NCI-H82 (cell line): ENCODE results near the gene GNG7.
A peak's percentile ranks its signal among the peaks of the same experiment; 100 is the strongest.
"Not testable (repeated sequence)": the region's sequence is repeated elsewhere in the genome, so short reads cannot be mapped to it uniquely, and the experiment has no call there.

Source experiments
- DNase-seq: peaks from one replicate; lab custom pipeline; 2025; lab: John Stamatoyannopoulos, UW

The GNG7 gene

DNA sequence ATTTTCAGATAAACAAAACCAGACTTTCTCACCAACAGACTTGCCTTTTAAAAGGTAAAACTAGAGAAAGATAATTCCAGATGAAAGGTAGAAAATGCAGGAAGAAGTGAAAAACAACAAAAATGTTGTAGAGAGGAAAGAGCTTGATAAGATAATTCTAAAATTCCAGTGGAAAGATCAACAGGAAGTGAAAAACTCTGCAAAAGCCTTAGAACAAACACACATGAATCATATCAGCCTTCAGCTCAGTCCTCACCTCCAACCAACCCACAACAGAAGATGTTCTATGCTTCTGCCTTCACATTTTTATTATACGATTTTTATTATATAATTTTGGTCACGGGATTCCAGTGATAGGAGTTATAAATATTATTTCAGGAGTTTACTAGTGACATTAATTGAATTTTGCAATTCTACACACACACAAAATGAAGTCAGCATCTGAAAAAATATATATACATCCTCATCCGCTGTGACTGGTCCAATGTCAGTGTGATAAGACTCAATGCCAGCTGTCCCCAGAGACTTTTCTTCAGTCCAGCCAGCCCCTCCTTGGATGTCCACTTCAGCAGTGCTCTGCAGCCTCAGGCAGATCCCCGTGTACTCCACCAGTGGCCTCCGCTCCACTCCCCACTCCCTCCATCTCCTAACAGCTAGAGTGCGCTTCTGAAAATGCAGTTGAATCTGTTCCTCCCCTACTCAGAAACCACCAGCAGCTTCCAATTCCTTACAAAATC is 168.6 kb downstream of the GNG7 start:
- no peak for DNase-seq

GRCh38 chr19:2533072-2533425 is 169.4 kb downstream of the GNG7 start:
- no peak for DNase-seq

DNA sequence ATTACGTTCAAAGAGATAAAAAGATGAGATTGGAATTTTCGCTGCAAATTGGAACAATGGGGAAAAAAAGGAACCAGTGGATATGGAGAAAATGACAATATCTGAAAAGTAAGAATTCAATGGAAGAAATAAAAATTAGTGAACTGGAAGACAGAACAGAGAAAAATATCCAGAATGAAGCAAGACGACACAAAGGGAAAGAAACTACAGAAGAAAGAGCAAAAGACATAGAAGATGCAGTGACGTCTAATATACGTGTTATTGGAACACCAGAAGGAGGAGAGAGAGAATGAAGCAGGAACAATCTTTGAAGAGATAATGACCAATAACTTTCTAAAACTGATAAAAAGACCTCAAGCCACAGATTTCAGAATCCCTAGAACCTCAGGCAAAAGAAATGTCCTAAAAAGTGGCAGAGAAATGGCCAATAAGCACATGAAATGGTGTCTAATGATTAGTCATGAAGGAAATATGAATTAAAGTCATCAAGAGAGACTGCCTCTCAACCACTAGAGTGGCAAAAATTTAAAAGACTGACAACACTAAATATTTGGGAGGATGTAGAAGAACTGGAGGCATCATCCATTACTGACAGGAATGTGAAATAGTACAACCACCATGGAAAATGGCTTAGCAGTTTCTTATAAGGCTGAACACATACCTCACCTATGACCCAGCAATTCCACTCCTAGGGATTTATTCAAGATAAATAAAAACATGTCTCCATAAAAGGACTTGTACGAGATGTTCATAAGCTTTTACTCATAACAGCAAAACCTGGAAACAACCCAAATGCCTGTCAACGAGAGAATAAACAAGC is 170.0 kb downstream of the GNG7 start:
- no peak for DNase-seq

GRCh38 chr19:2529942-2530341 is 172.6 kb downstream of the GNG7 start:
- not testable (repeated sequence) for DNase-seq

DNA sequence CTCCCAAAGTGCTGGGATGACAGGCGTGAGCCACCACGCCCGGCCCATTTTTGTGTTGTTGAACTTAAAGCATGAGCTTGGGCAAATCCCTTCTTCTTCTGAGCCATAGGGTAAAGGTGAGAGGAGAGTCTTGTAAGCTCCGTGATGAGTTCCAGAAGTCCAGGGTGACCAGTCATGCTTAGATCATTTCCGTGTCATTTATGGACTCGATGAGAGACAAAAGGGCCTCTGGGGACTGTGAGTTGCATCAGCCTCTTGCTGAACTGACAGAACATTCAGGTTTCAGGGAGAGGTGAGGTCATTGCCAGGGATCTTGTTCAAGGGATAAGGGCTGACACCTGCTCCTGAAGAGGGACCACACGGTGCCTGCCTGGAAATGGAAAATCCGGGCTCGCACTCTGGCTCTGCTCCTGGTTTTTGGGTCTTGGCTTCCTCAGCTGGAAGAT is 173.0 kb downstream of the GNG7 start:
- no peak for DNase-seq

- no peak for DNase-seq
Measured at GRCh38 chr19:2528675-2529101, 173.8 kb downstream of the GNG7 start.

- DNase-seq = no peak
Measured at GRCh38 chr19:2527686-2528085, 174.8 kb downstream of the GNG7 start.

DNA sequence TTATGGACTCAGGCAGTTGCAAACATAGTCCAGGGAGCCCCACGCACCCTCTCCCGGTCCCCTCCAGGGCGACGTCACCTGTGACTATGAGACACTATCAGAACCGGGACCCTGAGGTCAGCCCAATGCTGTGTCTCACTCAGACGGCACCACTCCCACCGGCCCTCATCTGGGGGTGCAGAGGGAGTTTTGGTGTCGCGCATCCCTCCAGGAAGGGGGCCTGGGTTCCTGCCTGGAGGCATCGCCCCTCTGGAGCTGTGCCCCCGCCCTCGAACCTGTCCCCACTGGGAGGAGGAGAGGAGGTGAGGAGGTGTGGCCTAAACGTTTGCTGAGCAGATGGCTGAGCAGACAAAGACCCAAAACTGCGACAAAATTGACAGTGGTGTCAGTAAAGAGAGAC is 175.3 kb downstream of the GNG7 start:
- no peak for DNase-seq

GRCh38 chr19:2524840-2525723 is 177.4 kb downstream of the GNG7 start:
- DNase-seq = peak; percentile 11

GRCh38 chr19:2524361-2524839 is 178.1 kb downstream of the GNG7 start:
- DNase-seq = no peak

GRCh38 chr19:2523630-2524311 is 178.7 kb downstream of the GNG7 start:
- DNase-seq = no peak

DNA sequence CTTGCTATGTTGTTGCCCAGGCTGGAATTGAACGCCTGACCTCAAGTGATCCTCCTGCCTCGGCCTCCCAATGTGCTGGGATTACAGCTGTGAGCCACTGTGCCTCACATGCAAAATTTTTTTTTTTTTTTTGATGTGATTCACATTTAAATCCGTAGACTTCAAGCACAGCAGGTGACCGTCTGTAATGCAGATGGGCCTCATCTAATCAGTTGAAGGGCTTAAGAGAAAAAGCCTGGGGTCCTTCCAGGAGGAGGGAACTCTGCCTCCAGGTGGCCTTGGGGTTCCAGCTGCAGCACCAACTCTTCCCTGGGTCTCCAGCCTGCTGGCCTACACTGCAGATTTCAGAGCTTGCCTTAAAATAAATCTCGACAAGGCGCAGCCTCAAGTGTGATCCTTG is 183.0 kb downstream of the GNG7 start:
- DNase-seq = no peak

GRCh38 chr19:2518856-2519255 is 183.6 kb downstream of the GNG7 start:
- DNase-seq = not testable (repeated sequence)

DNA sequence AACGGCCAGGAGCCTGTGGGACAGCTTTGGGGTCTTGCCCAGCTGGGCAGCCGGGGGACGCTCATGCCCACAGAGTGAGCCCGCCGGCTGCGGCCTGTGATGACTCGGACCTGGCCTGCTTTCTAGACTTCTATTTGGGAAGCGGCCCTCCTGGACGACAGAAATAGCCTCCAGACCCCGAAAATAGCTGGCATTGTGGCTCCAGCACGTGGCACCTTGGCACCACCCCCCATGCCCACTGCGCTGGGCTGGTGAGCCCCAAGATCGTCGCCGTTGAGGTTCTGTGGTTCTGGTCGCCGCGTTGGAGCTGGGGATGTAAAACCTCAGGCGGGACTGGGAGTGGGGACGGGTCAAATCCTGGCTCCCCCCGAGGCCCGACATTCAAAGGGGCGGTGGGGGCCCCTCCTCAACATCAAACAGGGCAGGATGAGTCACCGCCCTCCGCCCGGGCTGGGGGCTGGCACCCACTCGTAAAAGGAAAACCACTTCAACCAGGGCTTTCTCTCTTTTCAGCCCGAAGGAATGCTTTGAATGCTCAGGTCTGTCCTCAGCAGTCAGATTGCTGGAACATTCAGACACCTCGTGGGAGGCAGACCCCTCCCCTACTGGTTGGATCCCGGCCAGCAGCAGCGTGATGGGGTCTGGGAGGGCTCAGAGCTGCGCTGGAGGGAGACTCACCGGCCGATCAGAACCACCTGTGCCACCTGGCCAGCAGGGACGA is 184.5 kb downstream of the GNG7 start:
- no peak for DNase-seq

GRCh38 chr19:2516727-2517126 is 185.8 kb downstream of the GNG7 start:
- DNase-seq = no peak

- DNase-seq = no peak
Measured at GRCh38 chr19:2514981-2515518, 187.4 kb downstream of the GNG7 start.

DNA sequence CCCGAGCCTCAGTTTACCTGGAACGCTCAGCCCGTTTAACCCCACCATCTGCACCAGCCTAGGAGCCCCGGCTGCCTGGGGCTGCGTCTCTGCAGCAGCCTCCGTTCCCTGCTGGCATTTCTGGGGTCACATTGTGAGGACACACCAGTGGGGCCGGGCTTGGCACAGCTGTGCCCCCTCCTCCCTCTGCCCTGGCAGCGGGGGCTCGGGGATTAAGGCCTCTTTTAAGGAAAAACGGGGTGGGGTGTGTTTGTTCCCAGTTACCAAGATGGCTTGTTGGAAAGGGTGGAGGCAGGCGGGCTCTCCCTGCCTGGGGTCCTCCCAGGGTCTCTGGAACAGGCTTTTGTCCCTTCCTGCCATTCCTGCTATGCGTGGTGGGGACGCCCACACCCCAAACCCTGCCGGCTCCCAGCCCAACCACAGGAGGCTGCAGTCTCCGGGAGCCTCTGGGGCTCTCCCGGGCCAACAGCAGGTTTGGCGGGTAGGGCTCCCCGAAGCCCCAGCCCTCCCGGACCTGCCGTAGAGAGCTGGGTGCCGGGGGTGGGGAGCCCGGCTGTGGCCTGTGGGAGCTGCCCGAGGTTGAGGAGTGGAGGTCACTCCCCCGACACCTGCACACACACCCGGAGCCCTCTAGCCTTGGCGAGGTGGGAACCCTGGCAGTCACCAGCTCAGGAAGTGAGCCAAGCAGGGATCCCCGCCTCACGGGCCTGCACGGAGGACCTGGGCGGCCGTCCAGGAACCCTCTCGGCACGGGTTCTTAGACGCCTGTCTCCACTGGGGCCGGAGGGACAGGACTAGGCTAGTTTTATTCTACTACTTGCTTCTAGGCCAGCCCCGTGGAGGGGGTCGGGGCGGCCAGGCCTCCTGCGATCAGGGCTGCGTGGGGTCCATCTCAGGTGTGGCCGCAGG is 189.7 kb downstream of the GNG7 start:
- no peak for DNase-seq

GRCh38 chr19:2511991-2512390 is 190.5 kb downstream of the GNG7 start:
- DNase-seq = no peak

- no peak for DNase-seq
Measured at GRCh38 chr19:2511570-2511969, 190.9 kb downstream of the GNG7 start.

DNA sequence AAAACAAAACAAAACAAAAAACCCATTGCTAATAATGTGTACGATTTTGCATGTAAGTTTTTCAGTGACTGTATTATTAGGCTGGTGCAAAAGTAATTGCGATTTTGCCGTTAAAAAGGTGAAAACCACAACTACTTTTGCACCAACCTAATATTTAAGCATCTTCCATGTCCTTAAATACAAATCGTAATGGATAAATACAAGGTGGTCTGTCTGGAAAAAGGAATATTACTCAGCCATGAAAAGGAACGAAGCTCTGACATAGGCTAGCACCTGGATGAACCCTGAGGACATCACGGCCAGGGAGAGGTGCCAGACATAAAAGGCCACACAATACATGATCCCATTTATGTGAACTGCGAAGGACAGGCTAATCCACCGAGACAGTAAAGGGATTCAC is 193.4 kb downstream of the GNG7 start:
- no peak for DNase-seq
